Stimulated activated CD8-positive, alpha-beta memory T cell treated with anti-CD3 and anti-CD28 coated beads, Interleukin-12 subunit alpha, Interleukin-12 subunit beta, amount 100 ng/mL, for 24 hours (primary cell): ENCODE data around the gene CHML.

ENCODE experiments used
- DNase-seq: peaks from one replicate; pipeline ENCODE4 v3.0.0-alpha.2; 2020; ENCODE audit errors: extremely low read depth

CHML gene

GRCh38 chr1:241645199-241645598 lies 5.0 kb upstream of the CHML start:
- DNase-seq = no peak

GRCh38 chr1:241644259-241644658 lies 4.1 kb upstream of the CHML start:
- no peak for DNase-seq

- DNase-seq = no peak
Measured at GRCh38 chr1:241642593-241642944, 2.4 kb upstream of the CHML start.

- DNase-seq = no peak
Measured at GRCh38 chr1:241641773-241642592, 1.8 kb upstream of the CHML start.

GRCh38 chr1:241640867-241641622 lies 876 bp upstream of the CHML start:
- DNase-seq = no peak

- DNase-seq = peak; percentile 9
Measured at GRCh38 chr1:241639623-241640148, 483 bp downstream of the CHML start.

GRCh38 chr1:241638909-241639622 lies 1.1 kb downstream of the CHML start:
- DNase-seq = no peak

- DNase-seq = no peak
Measured at GRCh38 chr1:241638099-241638682, 2.0 kb downstream of the CHML start.

- DNase-seq = no peak
Measured at GRCh38 chr1:241637604-241638003, 2.6 kb downstream of the CHML start.

GRCh38 chr1:241637046-241637590 lies 3.1 kb downstream of the CHML start:
- DNase-seq = no peak

- no peak for DNase-seq
Measured at GRCh38 chr1:241636291-241636690, 3.9 kb downstream of the CHML start.

- DNase-seq = no peak
Measured at GRCh38 chr1:241635556-241636152, 4.5 kb downstream of the CHML start.

GRCh38 chr1:241632987-241633386 lies 7.2 kb downstream of the CHML start:
- no peak for DNase-seq

- DNase-seq = no peak
Measured at GRCh38 chr1:241631674-241632073, 8.5 kb downstream of the CHML start.

GRCh38 chr1:241630899-241631298 lies 9.3 kb downstream of the CHML start:
- no peak for DNase-seq

GRCh38 chr1:241630476-241630875 lies 9.7 kb downstream of the CHML start:
- DNase-seq = no peak

GRCh38 chr1:241630005-241630404 lies 10.2 kb downstream of the CHML start:
- DNase-seq = no peak

GRCh38 chr1:241627453-241628259 lies 12.5 kb downstream of the CHML start:
- DNase-seq = no peak

GRCh38 chr1:241624935-241625334 lies 15.2 kb downstream of the CHML start:
- no peak for DNase-seq

- no peak for DNase-seq
Measured at GRCh38 chr1:241622669-241623068, 17.5 kb downstream of the CHML start.
